PC-3 (cell line): Measurements from ENCODE around the gene DLX6. TPM values are rescaled to one million over a fixed set of nuclear protein-coding genes. Genes with fewer than 3 reads are reported as not detected.

Experiments
- ATAC-seq: fragments of 200-7000 bp; cut with Tn5 transposase; 2 replicates; pipeline ENCODE4 v1.9.1; 2020; ENCODE audit warnings: mild to moderate bottlenecking, moderate library complexity
- Bru-seq: library from RNA; stranded (reverse); fragments of 400-500 nt; gene quantifications from one replicate; lab custom pipeline; 2021; lab: Mats Ljungman, UMichigan
- BruChase-seq, 2 experiments: library from RNA; stranded (reverse); fragments of 400-500 nt; gene quantifications; one replicate each; lab custom pipeline; 2021; lab: Mats Ljungman, UMichigan
- BruUV-seq: library from RNA; stranded (reverse); fragments of 400-500 nt; replicated peaks from 2 replicates; lab custom pipeline; 2021; lab: Mats Ljungman, UMichigan
- CTCF ChIA-PET: fragments of 300-600 bp; sonication (Branson Sonifier 250); formaldehyde crosslinking; loops from one replicate; lab custom pipeline; 2022; ENCODE audit warnings: antibody characterized with exemption; lab: Charles Lee
- POLR2A ChIA-PET: fragments of 300-600 bp; sonication (Branson Sonifier 250); formaldehyde crosslinking; loops from one replicate; lab custom pipeline; 2022; ENCODE audit warnings: antibody characterized with exemption; ENCODE audit not compliant: unreplicated experiment; lab: Charles Lee
- DNase-seq: peaks from one replicate; pipeline ENCODE4 v3.0.0-alpha.2; 2015
- H2AFZ ChIP-seq: fragments of 300-600 bp; sonication (generic); 2 replicates; pipeline ENCODE4 v1.6.0; 2016; ENCODE audit warnings: antibody characterized with exemption, low read length
- H3F3A ChIP-seq: fragments of 300-600 bp; sonication (generic); one replicate; pipeline ENCODE4 v1.6.0; 2017; ENCODE audit warnings: antibody characterized with exemption, low read length, control low read depth, mild to moderate bottlenecking; ENCODE audit not compliant: unreplicated experiment
- H3K27ac ChIP-seq: fragments of 300-600 bp; sonication (generic); 2 replicates; pipeline ENCODE4 v1.5.1; 2016; ENCODE audit warnings: mild to moderate bottlenecking, low read length
- H3K27me3 ChIP-seq: fragments of 300-600 bp; sonication (generic); 2 replicates; pipeline ENCODE4 v1.6.1; 2016; ENCODE audit warnings: low read length, mixed read lengths
- H3K36me3 ChIP-seq: fragments of 300-600 bp; sonication (generic); 2 replicates; pipeline ENCODE4 v1.6.1; 2016; ENCODE audit warnings: low read depth, mixed run types, low read length, mixed read lengths
- H3K4me1 ChIP-seq: fragments of 300-600 bp; sonication (generic); 2 replicates; pipeline ENCODE4 v1.5.1; 2016; ENCODE audit warnings: low read length; ENCODE audit not compliant: insufficient read depth
- H3K4me2 ChIP-seq: fragments of 300-600 bp; sonication (generic); 2 replicates; pipeline ENCODE4 v1.6.0; 2016; ENCODE audit warnings: low read length
- H3K4me3 ChIP-seq: fragments of 300-600 bp; sonication (generic); 2 replicates; pipeline ENCODE4 v1.5.1; 2016; ENCODE audit warnings: mild to moderate bottlenecking, low read length, mixed read lengths
- H3K79me2 ChIP-seq: fragments of 300-600 bp; sonication (generic); 2 replicates; pipeline ENCODE4 v1.6.1; 2017; ENCODE audit warnings: low read length, mixed read lengths
- H3K9ac ChIP-seq: fragments of 300-600 bp; sonication (generic); 2 replicates; pipeline ENCODE4 v1.6.0; 2016; ENCODE audit warnings: mild to moderate bottlenecking, low read length
- H3K9me2 ChIP-seq: fragments of 300-600 bp; sonication (generic); replicated peaks from 2 replicates; pipeline ENCODE4 v1.6.1; 2016; ENCODE audit warnings: mixed run types, low read length, mixed read lengths
- H3K9me3 ChIP-seq: fragments of 300-600 bp; sonication (generic); 2 replicates; pipeline ENCODE4 v1.6.1; 2016; ENCODE audit warnings: low read length, mixed read lengths
- H4K20me1 ChIP-seq: fragments of 300-600 bp; sonication (generic); 2 replicates; pipeline ENCODE4 v1.6.1; 2016; ENCODE audit warnings: low read length, mixed read lengths
- CTCF ChIP-seq: fragments of 300-600 bp; sonication (generic); conservative IDR thresholded peaks from 2 replicates; pipeline ENCODE4 v1.5.1; 2017; ENCODE audit warnings: antibody characterized with exemption, low read depth, mild to moderate bottlenecking, low read length
- EZH2 ChIP-seq: fragments of 300-600 bp; sonication (generic); IDR thresholded peaks from one replicate; pipeline ENCODE4 v1.6.1; 2017; ENCODE audit warnings: antibody characterized with exemption, mild to moderate bottlenecking, low read length; ENCODE audit not compliant: unreplicated experiment
- EZH2phosphoT487 ChIP-seq: fragments of 300-600 bp; sonication (generic); IDR thresholded peaks from 2 replicates; pipeline ENCODE4 v1.6.1; 2018; ENCODE audit warnings: mild to moderate bottlenecking, antibody characterized with exemption, low read length, borderline replicate concordance
- intact Hi-C: fragments of 100-400 bp; cut with micrococcal nuclease; formaldehyde crosslinking; loops from 2 replicates; pipeline ENCODE4 v1.9.0; 2023
- long read RNA-seq: library from polyadenylated mRNA; unstranded; transcript quantifications from one replicate; pipeline ENCODE4 v2.0.0, GENCODE V29; 2021; ENCODE audit not compliant: unreplicated experiment
- total RNA-seq: library from RNA; depleted of rRNA; stranded (reverse); fragments of >200 nt; gene quantifications from 2 replicates; pipeline ENCODE4 v1.2.3, GENCODE V29; 2014; rRNA removed

Gene DLX6
- total RNA-seq (not detected in 2 replicates), Bru-seq, nascent RNA (percentile 10 among the genes with signal in this experiment), BruChase-seq, experiment 1, labeled RNA remaining after a 6-hour chase (not detected), BruChase-seq, experiment 2, labeled RNA remaining after a 2-hour chase (not detected)
- long read RNA-seq: 0 reads

GRCh38 chr7:97005183-97006054 lies at the start of gene DLX6:
DLX6 (plus strand) TSS chr7:97005553; CDS start chr7:97005978, 425 bp downstream.
- no peaks in the 10 kb centered on the region for H4K20me1 ChIP-seq
- no peaks in the 10 kb centered on the region for H3K9me3 ChIP-seq
- POLR2A ChIA-PET: no interaction called here
- H3K27ac ChIP-seq: no peak within 1 kb of the TSS
- H3K4me2 ChIP-seq: 0 out of 2 replicates have a peak within 1 kb of the TSS, but pooled peaks have one; percentile 28
- CTCF ChIA-PET: no interaction called here
- no peak within 1 kb of the TSS for H3K4me3 ChIP-seq
- H3K79me2 ChIP-seq: no peaks in the 10 kb centered on the region
- intact Hi-C loops: no loop called here
- H3K27me3 ChIP-seq: peaks cover 10% of the 10 kb centered on the region; the same call in 1 of the 2 replicates
- BruUV-seq: no TSS peak
- no peaks in the 10 kb centered on the region for H3K9me2 ChIP-seq
- DNase-seq (no peak), ATAC-seq (peak; percentile 44)
- no peaks in the 10 kb centered on the region for H3K36me3 ChIP-seq
- TF ChIP-seq CTCF (no peak), EZH2phosphoT487 (no peak)
- H2AFZ ChIP-seq: no peak within 1 kb of the TSS
- H3K9ac ChIP-seq: no peak within 1 kb of the TSS
- no peaks in the 10 kb centered on the region for H3F3A ChIP-seq
- H3K4me1 ChIP-seq: no peaks in the 10 kb centered on the region

GRCh38 chr7:96959135-96959534 lies 46.2 kb upstream of the DLX6 start:
- Histone ChIP-seq H3K36me3 (no peaks in the 10 kb centered on the region), H3K27me3 (no peaks in the 10 kb centered on the region), H3K9me2 (no peaks in the 10 kb centered on the region), H3K9me3 (no peaks in the 10 kb centered on the region), H3K27ac (no peak overlapping the region), H2AFZ (no peak overlapping the region), H3K4me3 (no peak overlapping the region), H3K79me2 (no peaks in the 10 kb centered on the region), H3K4me2 (no peak overlapping the region), H3F3A (no peaks in the 10 kb centered on the region), H4K20me1 (no peaks in the 10 kb centered on the region), H3K4me1 (peaks cover 14% of the 10 kb centered on the region), H3K9ac (no peak overlapping the region)
- POLR2A ChIA-PET: no interaction called here
- DNase-seq (no peak), ATAC-seq (no peak)
- CTCF ChIA-PET: no interaction called here
- no peak for TF ChIP-seq CTCF
- TF ChIP-seq EZH2: no peak
- no peak for TF ChIP-seq EZH2phosphoT487
- intact Hi-C loops: no loop called here
- BruUV-seq: no TSS peak
